Ovary (tissue), 3 donors: ENCODE results near the gene SLC25A33.

ENCODE experiments used
- EP300 ChIP-seq: sonication (generic); formaldehyde crosslinking; IDR thresholded peaks from one replicate; pipeline ENCODE4 v1.6.1; 2017; ENCODE audit warnings: antibody characterized with exemption
- POLR2A ChIP-seq: fragments of 450-650 bp; IDR thresholded peaks from one replicate; pipeline ENCODE4 v1.6.1; 2017; ENCODE audit warnings: antibody characterized with exemption, mild to moderate bottlenecking, moderate library complexity
- TF ChIP-seq, protein P1 (sequence below), 3 donors: fragments of 450-650 bp in 2 of 3; fragments of 200-600 bp in 1 of 3; IDR thresholded peaks; one replicate each; pipeline versions ENCODE4 v1.5.1 to v1.8.0; 2016 to 2022; ENCODE audit warnings: antibody characterized with exemption in 3 of 3, mild to moderate bottlenecking in 1 of 3
- donor health status: DM: no; HTN: no; CAD: no.

DNA sequence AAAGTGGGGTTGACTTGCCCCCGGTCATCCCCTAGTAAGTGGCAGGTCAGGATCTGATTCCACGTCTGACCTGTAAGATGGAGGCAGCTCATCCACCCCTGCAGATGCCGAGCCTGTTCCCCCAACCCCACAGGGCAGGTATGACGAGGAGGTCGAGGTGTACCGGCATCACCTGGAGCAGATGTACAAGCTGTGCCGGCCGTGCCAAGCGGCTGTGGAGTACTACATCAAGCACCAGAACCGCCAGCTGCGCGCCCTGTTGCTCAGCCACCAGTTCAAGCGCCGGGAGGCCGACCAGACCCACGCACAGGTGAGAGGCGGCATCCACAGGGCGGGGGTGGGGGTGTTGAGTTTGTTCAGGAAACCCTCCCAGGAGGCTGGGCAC, 59.0 kb downstream of the SLC25A33 start:
- no peak for TF ChIP-seq POLR2A
- TF ChIP-seq, protein P1, sequence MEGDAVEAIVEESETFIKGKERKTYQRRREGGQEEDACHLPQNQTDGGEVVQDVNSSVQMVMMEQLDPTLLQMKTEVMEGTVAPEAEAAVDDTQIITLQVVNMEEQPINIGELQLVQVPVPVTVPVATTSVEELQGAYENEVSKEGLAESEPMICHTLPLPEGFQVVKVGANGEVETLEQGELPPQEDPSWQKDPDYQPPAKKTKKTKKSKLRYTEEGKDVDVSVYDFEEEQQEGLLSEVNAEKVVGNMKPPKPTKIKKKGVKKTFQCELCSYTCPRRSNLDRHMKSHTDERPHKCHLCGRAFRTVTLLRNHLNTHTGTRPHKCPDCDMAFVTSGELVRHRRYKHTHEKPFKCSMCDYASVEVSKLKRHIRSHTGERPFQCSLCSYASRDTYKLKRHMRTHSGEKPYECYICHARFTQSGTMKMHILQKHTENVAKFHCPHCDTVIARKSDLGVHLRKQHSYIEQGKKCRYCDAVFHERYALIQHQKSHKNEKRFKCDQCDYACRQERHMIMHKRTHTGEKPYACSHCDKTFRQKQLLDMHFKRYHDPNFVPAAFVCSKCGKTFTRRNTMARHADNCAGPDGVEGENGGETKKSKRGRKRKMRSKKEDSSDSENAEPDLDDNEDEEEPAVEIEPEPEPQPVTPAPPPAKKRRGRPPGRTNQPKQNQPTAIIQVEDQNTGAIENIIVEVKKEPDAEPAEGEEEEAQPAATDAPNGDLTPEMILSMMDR (IDR thresholded peaks at IDR 0.05) = no peak
- no peak for TF ChIP-seq EP300
